ENCODE results near the gene LGR5. TPM values are rescaled to one million over a fixed set of nuclear protein-coding genes. Genes with fewer than 3 reads are reported as not detected.

LGR5 gene
- total and polyA plus RNA-seq, 2 of the 8 experiments (the other 6 are each of a cell fraction or from before 2014, with no cell fraction given) = 0.08 to 0.19 TPM

DNA sequence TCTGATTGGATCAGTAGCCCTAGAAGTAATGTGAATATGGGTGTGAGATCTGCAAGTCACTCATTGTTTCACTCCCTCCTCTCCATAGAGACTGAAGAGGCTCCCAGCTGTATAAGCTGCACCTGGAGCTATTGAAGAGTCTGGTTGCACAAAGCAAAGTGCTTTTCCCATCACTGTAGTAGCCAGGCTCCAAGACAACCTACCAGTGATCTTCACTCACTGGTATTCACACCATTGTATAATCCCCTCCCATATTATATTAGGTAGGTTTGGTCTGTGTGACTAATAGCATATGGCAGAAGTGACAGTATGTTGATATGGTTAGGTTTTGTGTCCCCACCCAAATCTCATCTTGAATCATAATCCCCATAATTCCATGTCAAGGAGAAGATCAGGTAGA lies 159.6 kb downstream of the LGR5 start:
- Histone ChIP-seq H4K20me1 (replicated peaks in 1 of 2; ENCODE audit: control insufficient read depth in 1 of 2, insufficient read depth in 2 of 2, low read length in 2 of 2) (no peaks in the 10 kb centered on the region), H3K4me2 (ENCODE audit: insufficient read depth in 1 of 2, low read depth in 2 of 2, low read length in 2 of 2) (no peak overlapping the region), H4K91ac (replicated peaks; ENCODE audit: insufficient read length, low read length) (no peak overlapping the region), H3K56ac (replicated peaks; ENCODE audit: insufficient read length, low read depth, low read length) (no peak overlapping the region), H3K4me3 (ENCODE audit: extremely low read depth in 1 of 4, insufficient read depth in 2 of 4, low read depth in 3 of 4, low read length in 4 of 4) (no peak overlapping the region), H4K5ac (ENCODE audit: insufficient read length, low read depth, low read length) (no peak overlapping the region), H3K79me1 (ENCODE audit: low read depth, low read length) (no peaks in the 10 kb centered on the region), H2AK5ac (ENCODE audit: low read depth, low read length) (no peak overlapping the region), H3K4ac (replicated peaks; ENCODE audit: insufficient read length, low read depth, low read length) (no peak overlapping the region), H2AFZ (ENCODE audit: low read length) (no peak overlapping the region), H2BK15ac (ENCODE audit: low read length) (no peak overlapping the region), H3K4me1 (replicated peaks in 1 of 4; ENCODE audit: control insufficient read depth in 3 of 4, insufficient read depth in 4 of 4, low read length in 3 of 4) (peaks cover 0 to 2% (median 0%) of the 10 kb centered on the region in 4 experiments; a peak in 2 of 7 replicates), H3K36me3 (ENCODE audit: control insufficient read depth in 2 of 4, insufficient read depth in 4 of 4, low read length in 3 of 4) (no peaks in the 10 kb centered on the region), H3K9ac (replicated peaks in 1 of 4; ENCODE audit: extremely low read depth in 1 of 4, low read depth in 3 of 4, low read length in 3 of 4) (no peak overlapping the region), H3K23ac (ENCODE audit: insufficient read length) (no peak overlapping the region), H2BK5ac (ENCODE audit: low read depth, low read length) (no peak overlapping the region), H3K27ac (ENCODE audit: low read depth, low read length) (no peak overlapping the region), H2BK12ac (ENCODE audit: low read depth, low read length) (no peak overlapping the region), H2BK120ac (replicated peaks; ENCODE audit: low read depth, low read length) (no peak overlapping the region), H4K8ac (ENCODE audit: extremely low read depth, insufficient read depth, low read length) (no peak overlapping the region), H3K9me3 (ENCODE audit: insufficient read depth in 2 of 2, low read depth in 1 of 2, low read length in 1 of 2) (no peaks in the 10 kb centered on the region), H3K23me2 (ENCODE audit: low read depth, low read length) (no peaks in the 10 kb centered on the region), H3K79me2 (ENCODE audit: control insufficient read depth in 1 of 2, insufficient read depth in 2 of 2, low read length in 2 of 2) (no peaks in the 10 kb centered on the region), H3K18ac (ENCODE audit: extremely low read depth, low read length) (no peak overlapping the region), H3K14ac (ENCODE audit: insufficient read length) (no peak overlapping the region), H3K27me3 (replicated peaks in 1 of 4; ENCODE audit: control insufficient read depth in 3 of 4, extremely low read depth in 1 of 4, insufficient read depth in 3 of 4, low read length in 3 of 4) (peaks cover 0 to 1% (median 0%) of the 10 kb centered on the region in 4 experiments; a peak in 1 of 7 replicates), H2BK20ac (ENCODE audit: low read length) (no peak overlapping the region)
- no peak for DNase-seq (ENCODE audit: low read depth in 1 of 2, low spot score in 2 of 2)
- ChIA-PET POLR2A (ENCODE audit: partially characterized antibody) (interaction anchor here (1.0 kb wide), 1 partner anchor 65 kb away, joined by 3 read pairs; the partner anchor contains the start of genes THAP2 and ZFC3H1), CTCF (ENCODE audit: partially characterized antibody) (interaction anchor here (1.2 kb wide), 1 partner anchor 147 kb away, joined by 4 read pairs; no protein-coding TSS in a partner anchor)
- FAIRE-seq = no peak
- TF ChIP-seq EZH2 (IDR thresholded peaks at IDR 0.05; ENCODE audit: low read depth, low read length, severe bottlenecking) = no peak
- TF ChIP-seq SP2 (IDR thresholded peaks at IDR 0.05; ENCODE audit: low read length) = no peak
- TF ChIP-seq SUZ12 (IDR thresholded peaks at IDR 0.05; ENCODE audit: low read length) = no peak
- no peak for TF ChIP-seq CTBP2 (IDR thresholded peaks at IDR 0.05; ENCODE audit: borderline replicate concordance, insufficient read depth, insufficient read length, low read length)
